ENCODE measurements around the gene MALRD1.

GRCh38 chr10:19638896-19639233, 590.3 kb downstream of the MALRD1 start:
- TF ChIP-seq, protein P1, sequence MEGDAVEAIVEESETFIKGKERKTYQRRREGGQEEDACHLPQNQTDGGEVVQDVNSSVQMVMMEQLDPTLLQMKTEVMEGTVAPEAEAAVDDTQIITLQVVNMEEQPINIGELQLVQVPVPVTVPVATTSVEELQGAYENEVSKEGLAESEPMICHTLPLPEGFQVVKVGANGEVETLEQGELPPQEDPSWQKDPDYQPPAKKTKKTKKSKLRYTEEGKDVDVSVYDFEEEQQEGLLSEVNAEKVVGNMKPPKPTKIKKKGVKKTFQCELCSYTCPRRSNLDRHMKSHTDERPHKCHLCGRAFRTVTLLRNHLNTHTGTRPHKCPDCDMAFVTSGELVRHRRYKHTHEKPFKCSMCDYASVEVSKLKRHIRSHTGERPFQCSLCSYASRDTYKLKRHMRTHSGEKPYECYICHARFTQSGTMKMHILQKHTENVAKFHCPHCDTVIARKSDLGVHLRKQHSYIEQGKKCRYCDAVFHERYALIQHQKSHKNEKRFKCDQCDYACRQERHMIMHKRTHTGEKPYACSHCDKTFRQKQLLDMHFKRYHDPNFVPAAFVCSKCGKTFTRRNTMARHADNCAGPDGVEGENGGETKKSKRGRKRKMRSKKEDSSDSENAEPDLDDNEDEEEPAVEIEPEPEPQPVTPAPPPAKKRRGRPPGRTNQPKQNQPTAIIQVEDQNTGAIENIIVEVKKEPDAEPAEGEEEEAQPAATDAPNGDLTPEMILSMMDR (IDR thresholded peaks at IDR 0.05) = no peak
- no peak for TF ChIP-seq ATF3 (CRISPR knock-in tag; conservative IDR thresholded peaks at IDR 0.05)
- no peak for TF ChIP-seq USF2 (CRISPR knock-in tag; IDR thresholded peaks at IDR 0.05)
- no peak for TF ChIP-seq NR3C1 (CRISPR knock-in tag; conservative IDR thresholded peaks at IDR 0.05; ENCODE audit: low read depth)
- TF ChIP-seq NFE2L1 (CRISPR knock-in tag; IDR thresholded peaks at IDR 0.05) = no peak
